Effector memory CD8-positive, alpha-beta T cell (primary cell): ENCODE results near the gene CEACAM20.
A peak's percentile ranks its signal among the peaks of the same experiment; 100 is the strongest.

ENCODE experiments used
- ATAC-seq: fragments of 150-1000 bp; cut with Tn5 transposase; replicated peaks from 2 replicates; pipeline ENCODE4 v1.10.0; 2021; ENCODE audit warnings: mild to moderate bottlenecking, moderate library complexity
- DNase-seq, 3 experiments: peaks; one replicate each; pipeline ENCODE4 v3.0.0; 2021
- H3K27ac Mint-ChIP-seq, 2 donors: one replicate each; pipeline ENCODE4 v1.8.0; 2022; ENCODE audit warnings: mild to moderate bottlenecking in 2 of 2, mixed read lengths in 2 of 2, moderate library complexity in 2 of 2
- H3K27me3 Mint-ChIP-seq, 2 donors: one replicate each; pipeline ENCODE4 v1.8.0; 2022; ENCODE audit warnings: mixed read lengths in 2 of 2
- H3K36me3 Mint-ChIP-seq: one replicate; pipeline ENCODE4 v1.8.0; 2022; ENCODE audit warnings: mild to moderate bottlenecking, moderate library complexity, mixed read lengths; ENCODE audit not compliant: insufficient read depth
- H3K4me1 Mint-ChIP-seq, 2 donors: one replicate each; pipeline ENCODE4 v1.8.0; 2022; ENCODE audit warnings: low read depth in 2 of 2, mixed read lengths in 2 of 2
- H3K4me3 Mint-ChIP-seq, 2 donors: one replicate each; pipeline ENCODE4 v1.8.0; 2022; ENCODE audit warnings: mild to moderate bottlenecking in 2 of 2, mixed read lengths in 2 of 2, moderate library complexity in 2 of 2
- H3K9me3 Mint-ChIP-seq, 2 donors: one replicate each; pipeline ENCODE4 v1.8.0; 2022; ENCODE audit warnings: mixed read lengths in 2 of 2
- total RNA-seq, 9 experiments: gene quantifications; one replicate each; lab custom pipeline; 2026; lab: John Stamatoyannopoulos, UW

CEACAM20 gene
- total RNA-seq, result 0 to 0.07 (median 0) reads per million in 9 experiments

DNA sequence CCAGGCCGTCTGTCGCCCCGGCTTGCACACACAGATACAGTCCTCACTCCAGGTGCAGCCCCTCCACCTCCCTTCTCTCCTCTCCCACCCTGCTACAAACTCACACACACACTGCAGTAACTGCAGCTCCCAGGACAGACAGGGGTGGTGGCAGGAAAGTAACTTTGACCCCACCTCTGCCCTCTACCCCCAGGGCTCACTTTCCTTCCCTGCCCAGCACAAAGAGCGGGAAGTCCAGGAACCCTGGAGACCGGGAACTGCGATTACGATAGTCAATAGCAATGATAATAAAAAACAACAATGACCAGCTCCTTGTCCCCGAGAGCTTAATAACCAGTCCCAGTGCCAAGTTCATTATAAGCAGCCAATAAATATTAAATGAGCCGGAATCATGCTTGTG is at the start of gene CEACAM20:
CEACAM20 (minus strand) TSS at position 140 of the 400 bp plus-strand sequence. CDS start 166 bp downstream, outside the sequence.
- H3K27me3 Mint-ChIP-seq, result peaks cover 8 to 31% of the 10 kb centered on the region in 2 donors
- no peak within 1 kb of the TSS for H3K4me3 Mint-ChIP-seq
- peaks cover 8 to 12% of the 10 kb centered on the region in 2 donors for H3K9me3 Mint-ChIP-seq
- H3K27ac Mint-ChIP-seq, result no peak within 1 kb of the TSS
- DNase-seq (no peak), ATAC-seq (no peak)
- H3K4me1 Mint-ChIP-seq, result no peaks in the 10 kb centered on the region
- H3K36me3 Mint-ChIP-seq, result peaks cover 3% of the 10 kb centered on the region

DNA sequence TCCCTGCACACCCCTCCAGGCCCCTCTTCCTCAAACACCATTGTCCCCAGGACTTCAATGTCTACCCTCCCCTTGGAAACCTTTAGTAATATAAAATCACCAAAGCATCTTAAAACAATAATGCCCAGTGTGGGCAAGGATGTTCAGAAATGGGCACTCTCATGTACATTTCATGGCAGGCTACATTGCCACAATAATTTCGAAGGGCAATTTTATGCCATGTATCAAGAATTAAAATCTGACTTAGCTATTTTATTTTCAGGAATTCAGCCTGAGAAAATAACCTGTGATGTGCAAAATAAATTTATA is 48.0 kb upstream of the CEACAM20 start:
- ATAC-seq (no peak), DNase-seq (no peak)
- H3K27ac Mint-ChIP-seq, result no peak overlapping the region
- H3K36me3 Mint-ChIP-seq, result no peaks in the 10 kb centered on the region
- peaks cover 12 to 32% of the 10 kb centered on the region in 2 donors for H3K9me3 Mint-ChIP-seq
- no peaks in the 10 kb centered on the region for H3K4me1 Mint-ChIP-seq
- H3K27me3 Mint-ChIP-seq, result peaks cover 14 to 25% of the 10 kb centered on the region in 2 donors
- no peak overlapping the region for H3K4me3 Mint-ChIP-seq

DNA sequence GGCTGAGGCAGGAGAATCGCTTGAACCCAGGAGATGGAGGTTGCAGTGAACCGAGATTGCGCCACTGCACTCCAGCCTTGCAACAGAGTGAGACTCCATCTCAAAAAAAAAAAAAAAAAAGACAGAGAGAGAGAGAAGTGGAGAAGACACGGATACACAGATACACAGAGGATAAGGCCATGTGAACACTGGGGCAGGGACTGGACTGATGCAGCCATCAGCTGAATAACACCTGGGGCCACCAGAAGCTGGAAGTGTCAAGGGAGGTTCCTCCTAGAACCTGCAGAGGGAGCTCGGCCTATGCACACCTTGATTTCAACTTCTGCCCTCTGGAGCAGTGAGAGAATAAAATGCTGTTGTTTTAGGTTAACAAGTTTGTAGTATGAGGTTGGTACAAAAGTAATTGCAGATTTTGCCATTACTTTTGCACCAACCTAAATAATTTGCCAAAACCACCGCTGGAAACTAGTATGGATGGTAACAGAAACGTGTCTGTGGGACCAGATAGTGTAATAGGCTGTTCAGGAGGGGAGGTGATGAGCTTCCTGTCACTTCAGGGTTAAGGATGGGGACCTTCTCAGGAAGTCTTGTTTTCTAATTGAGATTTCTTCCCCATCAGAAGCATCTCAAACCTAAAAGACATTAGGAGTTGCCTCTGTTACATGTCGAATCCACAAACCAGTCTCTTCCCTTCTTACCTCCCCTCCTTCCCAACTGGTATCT is 47.5 kb upstream of the CEACAM20 start:
- Mint-ChIP-seq H3K27ac (no peak overlapping the region), H3K9me3 (peaks cover 10 to 27% of the 10 kb centered on the region in 2 donors), H3K4me3 (no peak overlapping the region), H3K4me1 (no peaks in the 10 kb centered on the region), H3K27me3 (peaks cover 14 to 20% of the 10 kb centered on the region in 2 donors), H3K36me3 (no peaks in the 10 kb centered on the region)
- DNase-seq (no peak), ATAC-seq (no peak)

DNA sequence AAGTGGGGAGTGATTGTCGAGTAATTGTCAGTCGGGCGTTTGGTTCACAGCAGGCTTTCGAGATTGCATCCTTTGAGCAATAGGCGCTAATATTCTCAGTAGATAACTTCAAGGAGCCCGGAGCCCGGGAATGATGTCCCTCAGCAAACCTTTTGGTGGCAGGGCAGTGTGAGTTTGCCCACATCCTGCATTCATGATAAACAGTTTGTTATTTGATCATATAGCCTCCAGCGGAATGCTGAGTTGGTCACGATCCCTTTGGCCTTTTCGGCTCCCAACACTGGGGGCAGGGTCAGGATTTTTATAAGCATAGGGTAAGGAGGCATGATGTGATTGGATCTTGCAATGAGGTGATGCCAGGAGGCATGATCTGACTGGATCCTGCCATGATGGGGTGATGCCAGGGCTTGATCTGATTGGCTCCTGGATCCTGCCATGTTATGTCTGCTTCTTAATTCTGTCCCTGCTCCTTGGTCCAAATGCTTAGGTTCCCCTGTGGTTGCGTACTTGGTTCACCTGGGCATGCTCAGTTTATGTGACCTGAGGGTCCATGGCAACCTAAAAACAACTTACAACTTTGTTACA is 45.7 kb upstream of the CEACAM20 start:
- no peak overlapping the region for H3K4me3 Mint-ChIP-seq
- no peak for DNase-seq
- peaks cover 10 to 35% of the 10 kb centered on the region in 2 donors for H3K9me3 Mint-ChIP-seq
- peaks cover 14 to 17% of the 10 kb centered on the region in 2 donors for H3K27me3 Mint-ChIP-seq
- no peak overlapping the region for H3K27ac Mint-ChIP-seq
- no peak for ATAC-seq
- H3K4me1 Mint-ChIP-seq, result no peaks in the 10 kb centered on the region
- no peaks in the 10 kb centered on the region for H3K36me3 Mint-ChIP-seq

DNA sequence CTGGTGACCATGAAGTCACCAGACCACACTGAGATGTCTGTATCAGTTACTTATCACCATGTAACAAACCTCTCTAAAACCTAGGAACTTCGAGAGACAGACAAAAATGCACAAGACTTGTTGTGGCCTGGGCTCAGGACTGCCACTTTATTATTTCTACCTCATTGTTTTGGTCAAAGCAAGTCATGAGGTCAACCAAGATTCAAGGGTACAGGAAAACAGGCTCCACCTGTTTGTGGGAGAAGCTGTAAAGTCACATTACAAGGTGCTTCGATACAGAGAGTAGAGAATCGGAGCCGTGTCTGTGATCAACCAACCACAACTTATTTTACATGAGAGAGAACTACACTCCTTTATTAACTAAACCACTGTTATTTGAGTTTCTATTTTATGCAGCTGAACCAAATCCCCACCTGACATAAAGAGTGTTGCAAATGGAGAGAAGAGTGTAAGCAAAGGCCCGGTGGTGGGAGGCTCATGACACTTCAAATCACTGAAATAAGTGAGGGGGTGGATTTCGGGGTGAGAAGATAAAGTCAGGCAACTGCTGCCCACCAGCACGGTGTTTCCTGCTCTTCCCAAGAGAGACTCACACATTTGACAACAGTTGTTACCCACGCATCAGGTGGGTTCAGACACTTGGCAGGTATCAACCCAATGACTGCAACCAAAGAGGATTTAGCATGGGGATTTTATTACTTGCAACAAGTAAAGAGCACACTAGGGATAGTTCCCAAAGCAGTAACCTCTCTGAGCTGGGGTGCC is 44.9 kb upstream of the CEACAM20 start:
- no peaks in the 10 kb centered on the region for H3K36me3 Mint-ChIP-seq
- no peak for ATAC-seq

DNA sequence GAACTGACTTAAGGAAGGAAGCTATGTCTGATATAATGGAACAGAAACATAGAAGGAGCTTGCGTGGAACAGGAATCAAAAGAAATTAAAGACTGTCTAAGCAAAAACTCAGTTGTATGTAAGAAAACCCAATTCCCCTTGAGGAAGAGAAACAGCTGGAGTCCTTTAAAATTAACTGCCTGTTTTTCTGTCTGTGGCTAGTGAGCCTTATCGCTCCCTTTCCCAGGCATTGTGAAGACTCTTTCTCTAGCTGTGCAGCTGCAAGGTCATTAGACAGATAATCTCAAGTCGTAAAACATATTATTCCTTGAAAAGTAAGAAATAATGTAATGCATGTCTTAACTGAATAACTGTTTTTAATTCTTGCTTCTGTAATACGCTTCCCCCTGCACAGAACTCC is 44.2 kb upstream of the CEACAM20 start:
- Mint-ChIP-seq H3K27me3 (peaks cover 14 to 20% of the 10 kb centered on the region in 2 donors), H3K9me3 (peaks cover 10 to 38% of the 10 kb centered on the region in 2 donors), H3K4me1 (no peaks in the 10 kb centered on the region), H3K4me3 (no peak overlapping the region), H3K36me3 (no peaks in the 10 kb centered on the region), H3K27ac (no peak overlapping the region)
- DNase-seq (no peak), ATAC-seq (no peak)

More for the DNA sequence above, 44.9 kb upstream of the CEACAM20 start:
- H3K27ac Mint-ChIP-seq, result no peak overlapping the region
- H3K4me1 Mint-ChIP-seq, result no peaks in the 10 kb centered on the region
- DNase-seq, result no peak
- no peak overlapping the region for H3K4me3 Mint-ChIP-seq
- H3K27me3 Mint-ChIP-seq, result peaks cover 14 to 20% of the 10 kb centered on the region in 2 donors
- peaks cover 10 to 38% of the 10 kb centered on the region in 2 donors for H3K9me3 Mint-ChIP-seq

DNA sequence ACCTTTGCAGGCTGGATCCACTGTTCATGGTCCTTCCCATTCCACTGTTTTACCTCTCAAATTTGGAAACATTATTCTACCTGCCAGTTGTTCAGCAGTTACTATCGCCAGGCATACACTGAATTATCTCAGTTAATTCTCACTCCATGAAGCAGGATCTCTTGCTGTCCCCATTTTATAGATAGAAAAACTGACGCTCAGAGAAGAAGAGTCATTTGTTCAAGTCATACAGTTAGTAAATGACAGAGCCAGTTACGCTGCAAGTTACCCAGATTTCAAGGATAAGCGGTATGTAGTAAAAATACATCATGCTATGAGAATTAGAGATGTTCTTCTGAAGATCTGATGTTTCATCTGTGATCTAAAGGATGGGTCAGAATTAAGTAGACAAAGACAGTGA is 43.7 kb upstream of the CEACAM20 start:
- no peak for DNase-seq
- Mint-ChIP-seq H3K27me3 (peaks cover 14 to 20% of the 10 kb centered on the region in 2 donors), H3K4me1 (no peaks in the 10 kb centered on the region), H3K27ac (no peak overlapping the region), H3K36me3 (no peaks in the 10 kb centered on the region), H3K4me3 (no peak overlapping the region), H3K9me3 (peaks cover 7 to 34% of the 10 kb centered on the region in 2 donors)
- ATAC-seq, result no peak

DNA sequence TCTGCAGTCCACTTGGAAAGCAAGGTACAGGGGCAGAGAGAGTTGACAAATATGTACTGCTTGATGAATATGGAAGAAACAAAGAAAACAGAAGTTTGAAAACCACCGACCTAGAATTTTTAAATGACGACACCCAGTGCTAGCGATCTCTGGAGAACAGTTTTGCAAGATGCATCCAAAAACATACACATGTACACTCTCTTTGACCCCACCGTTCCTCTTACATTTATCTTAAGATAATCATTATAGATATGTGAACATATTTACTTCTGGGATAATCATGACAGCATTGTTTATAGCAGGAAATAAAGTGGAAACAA is 43.1 kb upstream of the CEACAM20 start:
- no peak for DNase-seq
- Mint-ChIP-seq H3K36me3 (no peaks in the 10 kb centered on the region), H3K4me1 (no peaks in the 10 kb centered on the region), H3K4me3 (no peak overlapping the region), H3K27me3 (peaks cover 18 to 20% of the 10 kb centered on the region in 2 donors), H3K27ac (no peak overlapping the region), H3K9me3 (peaks cover 7 to 28% of the 10 kb centered on the region in 2 donors)
- no peak for ATAC-seq

DNA sequence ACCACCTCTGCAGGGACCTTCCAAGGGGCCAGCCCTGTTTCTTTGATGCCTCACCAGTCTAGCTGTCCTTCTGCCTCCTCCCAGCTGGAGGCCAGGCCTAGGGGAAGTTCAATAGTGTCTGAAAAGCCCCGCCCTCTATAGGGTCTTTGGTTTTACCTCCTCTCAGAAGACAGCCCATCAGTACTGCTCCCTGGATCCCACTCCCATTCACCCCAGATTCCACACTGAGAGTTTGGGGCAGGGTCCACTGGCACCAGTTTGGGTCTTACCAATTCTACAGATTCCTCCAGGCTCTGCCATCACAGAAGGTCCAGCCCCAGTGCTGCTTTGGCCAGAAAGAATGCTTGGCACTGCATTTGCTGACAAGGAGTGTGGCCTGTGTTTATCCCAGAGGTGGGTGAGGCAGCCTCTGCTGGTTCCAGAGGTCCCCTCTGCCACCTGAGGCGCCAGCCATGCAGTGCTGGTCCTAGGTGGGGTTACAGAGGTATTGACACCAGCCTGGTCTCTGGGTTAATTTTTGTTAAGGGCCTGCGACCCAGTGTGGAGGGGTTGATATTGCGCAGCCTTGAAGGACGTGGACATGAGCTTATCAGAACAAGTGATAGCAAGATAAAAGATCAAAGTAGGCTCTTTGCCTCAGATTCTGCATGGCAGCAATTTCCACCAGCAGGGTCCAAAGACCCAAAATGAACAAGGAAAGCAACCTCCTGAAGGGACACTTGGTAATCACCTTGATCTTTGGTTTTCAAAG is 42.5 kb upstream of the CEACAM20 start:
- ATAC-seq, result no peak
- H3K27me3 Mint-ChIP-seq, result peaks cover 18 to 20% of the 10 kb centered on the region in 2 donors
- no peaks in the 10 kb centered on the region for H3K4me1 Mint-ChIP-seq
- no peak for DNase-seq
- peaks cover 5 to 26% of the 10 kb centered on the region in 2 donors for H3K9me3 Mint-ChIP-seq
- H3K36me3 Mint-ChIP-seq, result no peaks in the 10 kb centered on the region
- no peak overlapping the region for H3K4me3 Mint-ChIP-seq
- no peak overlapping the region for H3K27ac Mint-ChIP-seq

DNA sequence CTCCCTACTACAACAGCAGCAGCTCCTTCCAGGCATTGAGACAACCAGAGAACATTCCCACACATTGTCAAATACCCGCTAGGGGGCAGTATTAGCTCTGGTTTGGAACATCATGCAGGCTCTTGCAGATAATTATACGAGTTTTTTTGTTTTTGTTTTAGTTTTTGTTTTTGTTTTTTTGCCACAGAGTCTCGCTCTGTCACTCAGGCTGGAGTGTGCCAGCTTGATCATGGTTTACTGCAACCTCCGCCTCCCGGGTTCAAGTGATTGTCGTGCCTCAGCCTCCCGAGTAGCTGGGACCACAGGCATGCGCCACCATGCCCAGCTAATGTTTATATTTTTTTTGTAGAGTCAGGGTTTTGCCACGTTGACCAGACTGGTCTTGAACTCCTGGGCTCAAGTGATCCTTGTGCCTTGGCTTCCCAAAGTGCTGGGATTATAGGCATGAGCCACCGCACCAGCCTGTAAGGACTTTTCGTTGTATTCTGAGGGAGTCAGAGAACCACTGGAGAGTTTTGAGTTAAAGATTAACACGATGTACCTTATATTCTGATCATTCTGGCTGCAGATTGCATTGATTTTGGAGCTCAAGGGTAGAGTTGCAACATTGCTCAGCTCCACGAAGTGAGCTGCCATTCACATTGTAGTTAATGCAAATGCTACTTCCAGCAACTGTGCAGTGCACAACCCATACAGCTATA is 41.7 kb upstream of the CEACAM20 start:
- H3K36me3 Mint-ChIP-seq, result no peaks in the 10 kb centered on the region
- no peak for ATAC-seq
- H3K4me3 Mint-ChIP-seq, result no peak overlapping the region
- H3K9me3 Mint-ChIP-seq, result peaks cover 5 to 26% of the 10 kb centered on the region in 2 donors
- peak; percentile 3 to 13 (median 3) for DNase-seq
- H3K27me3 Mint-ChIP-seq, result peaks cover 18 to 20% of the 10 kb centered on the region in 2 donors
- H3K4me1 Mint-ChIP-seq, result no peaks in the 10 kb centered on the region
- no peak overlapping the region for H3K27ac Mint-ChIP-seq

DNA sequence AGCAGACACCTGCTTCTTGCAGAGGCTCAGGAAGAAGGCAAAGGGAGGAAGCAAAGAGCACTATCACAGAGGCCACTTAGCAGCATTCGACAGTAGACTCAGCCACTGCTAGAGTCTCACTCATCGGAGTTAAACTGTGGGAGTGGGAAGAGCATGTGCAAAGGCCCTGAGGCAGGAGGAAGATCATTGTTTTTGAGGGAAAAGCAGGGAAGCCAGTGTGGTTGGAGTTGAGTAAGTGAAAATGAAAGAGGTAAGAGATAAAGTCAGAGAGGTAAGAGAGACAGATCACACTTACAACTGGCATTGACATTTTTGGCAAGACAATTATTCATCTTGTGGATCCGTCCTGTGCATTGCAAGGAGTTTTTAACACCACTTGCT is 41.1 kb upstream of the CEACAM20 start:
- no peaks in the 10 kb centered on the region for H3K4me1 Mint-ChIP-seq
- H3K9me3 Mint-ChIP-seq, result peaks cover 5 to 25% of the 10 kb centered on the region in 2 donors
- H3K27me3 Mint-ChIP-seq, result peaks cover 18 to 20% of the 10 kb centered on the region in 2 donors

DNA sequence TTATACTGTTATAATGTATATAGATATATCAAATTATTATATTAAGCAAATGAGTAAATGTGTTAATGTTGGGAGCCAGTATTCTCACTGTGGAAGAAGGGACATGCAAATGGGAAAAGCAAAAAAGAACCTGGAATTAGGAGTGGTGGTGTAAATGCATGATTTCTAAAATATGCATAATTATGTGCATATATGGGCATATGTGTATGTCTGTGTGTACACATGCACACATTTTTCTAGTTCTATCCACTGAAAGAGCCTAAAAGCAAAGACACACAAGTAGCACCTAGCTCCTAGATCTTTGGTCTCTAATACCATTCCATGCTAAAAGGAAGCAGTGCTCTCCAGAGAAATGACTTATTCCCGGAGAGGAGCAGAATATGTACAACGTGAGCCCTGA is 38.3 kb upstream of the CEACAM20 start:
- no peaks in the 10 kb centered on the region for H3K36me3 Mint-ChIP-seq
- peaks cover 0 to 11% of the 10 kb centered on the region in 2 donors for H3K9me3 Mint-ChIP-seq
- H3K4me1 Mint-ChIP-seq, result no peaks in the 10 kb centered on the region
- H3K27me3 Mint-ChIP-seq, result peaks cover 5 to 8% of the 10 kb centered on the region in 2 donors
- H3K4me3 Mint-ChIP-seq, result no peak overlapping the region
- H3K27ac Mint-ChIP-seq, result no peak overlapping the region
- DNase-seq (no peak), ATAC-seq (no peak)

More for the DNA sequence above, 41.1 kb upstream of the CEACAM20 start:
- Mint-ChIP-seq H3K36me3 (no peaks in the 10 kb centered on the region), H3K4me3 (no peak overlapping the region), H3K27ac (no peak overlapping the region)
- ATAC-seq, result no peak
- DNase-seq, result no peak

DNA sequence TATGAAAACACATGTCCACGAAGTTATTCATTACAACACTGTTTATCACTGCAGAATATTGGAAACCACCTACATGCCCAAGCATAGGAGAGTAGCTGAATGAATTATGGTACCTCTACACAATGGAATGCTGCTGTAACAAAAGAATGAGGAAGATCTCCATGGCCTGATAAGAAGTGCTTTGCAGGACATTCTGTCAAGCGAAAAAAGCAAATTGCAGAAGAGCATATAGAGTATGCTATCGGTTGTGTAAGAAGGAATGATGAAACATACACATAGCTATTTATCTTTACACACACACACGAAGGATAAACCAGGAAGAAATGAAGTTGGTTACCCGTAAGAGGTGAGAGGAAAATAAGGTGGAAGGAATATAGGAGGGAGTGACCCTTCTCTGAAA is 37.5 kb upstream of the CEACAM20 start:
- H3K27me3 Mint-ChIP-seq, result peaks cover 5 to 8% of the 10 kb centered on the region in 2 donors
- ATAC-seq, result no peak
- peaks cover 0 to 11% of the 10 kb centered on the region in 2 donors for H3K9me3 Mint-ChIP-seq
- no peaks in the 10 kb centered on the region for H3K4me1 Mint-ChIP-seq
- no peak overlapping the region for H3K27ac Mint-ChIP-seq
- no peaks in the 10 kb centered on the region for H3K36me3 Mint-ChIP-seq
- DNase-seq, result no peak
- no peak overlapping the region for H3K4me3 Mint-ChIP-seq
